ENCODE results near the gene PRICKLE2. TPM values are rescaled to one million over a fixed set of nuclear protein-coding genes. Genes with fewer than 3 reads are reported as not detected.

The PRICKLE2 gene
- total RNA-seq, 1 experiment from 2014 or later: 3.2 TPM

GRCh38 chr3:64064804-64065203 lies 160.5 kb downstream of the PRICKLE2 start:
- no peak overlapping the region for H3K4ac ChIP-seq (ENCODE audit: low read depth, low read length)
- no peak overlapping the region for H3K18ac ChIP-seq (ENCODE audit: insufficient read length, low read depth, low read length)
- H3K4me1 ChIP-seq (ENCODE audit: insufficient read depth, low read length): peaks cover 8% of the 10 kb centered on the region; the same call in 1 of the 2 replicates
- no peaks in the 10 kb centered on the region for H3K79me2 ChIP-seq (ENCODE audit: insufficient read depth, low read length)
- H2BK5ac ChIP-seq (ENCODE audit: insufficient read length, low read length): no peak overlapping the region
- no peak overlapping the region for H2AFZ ChIP-seq (ENCODE audit: low read length)
- no peak overlapping the region for H2BK12ac ChIP-seq (ENCODE audit: insufficient read length, low read depth, low read length)
- Mint-ChIP-seq H3K36me3 (ENCODE audit: insufficient read depth in 1 of 3, low read depth in 3 of 3) (no peaks in the 10 kb centered on the region), H3K9me3 (no peaks in the 10 kb centered on the region; a peak in 1 of 5 replicates), H3K4me3 (no peak overlapping the region), H3K27ac (no peak overlapping the region), H3K4me1 (peaks cover 33 to 38% of the 10 kb centered on the region in 2 experiments), H3K27me3 (ENCODE audit: low read depth) (peaks cover 16% of the 10 kb centered on the region)
- H3K4me2 ChIP-seq (ENCODE audit: insufficient read depth, insufficient read length, low read length): no peak overlapping the region
- no peak overlapping the region for H2BK20ac ChIP-seq (ENCODE audit: low read depth, low read length, poor library complexity, severe bottlenecking)
- H3K9me3 ChIP-seq (ENCODE audit: control insufficient read depth, low read depth, low read length): no peaks in the 10 kb centered on the region
- no peak overlapping the region for H2AK5ac ChIP-seq (ENCODE audit: insufficient read length, low read length)
- H2BK15ac ChIP-seq (ENCODE audit: low read depth, low read length): no peak overlapping the region
- no peak for TF ChIP-seq CTCF (conservative IDR thresholded peaks at IDR 0.05)
- H4K8ac ChIP-seq (replicated peaks; ENCODE audit: insufficient read length, low read depth, low read length): no peak overlapping the region
- no peak overlapping the region for H3K14ac ChIP-seq (ENCODE audit: insufficient read depth, low read length)
- H4K5ac ChIP-seq (ENCODE audit: insufficient read length, low read depth, low read length): no peak overlapping the region
- DNase-seq: no peak
- no peaks in the 10 kb centered on the region for H3K79me1 ChIP-seq (ENCODE audit: insufficient read depth, low read depth, low read length, poor library complexity, severe bottlenecking)
- H3K27ac ChIP-seq (ENCODE audit: insufficient read length, low read depth, low read length): no peak overlapping the region
- no peak overlapping the region for H2BK120ac ChIP-seq (ENCODE audit: low read depth, low read length, poor library complexity, severe bottlenecking)
- whole genome bisulfite sequencing (ENCODE audit: extremely low coverage, insufficient read length, low lambda C conversion rate): no CpG with 5 or more reads among the region's 2 CpGs
- peaks cover 3% of the 10 kb centered on the region; the same call in 1 of the 2 replicates for H3K27me3 ChIP-seq (ENCODE audit: insufficient read depth, low read length)
- H3K9ac ChIP-seq (ENCODE audit: extremely low read depth, insufficient read length, low read length): no peak overlapping the region
- no peaks in the 10 kb centered on the region for H3K23me2 ChIP-seq (ENCODE audit: insufficient read length, low read depth, low read length, poor library complexity, severe bottlenecking)
- no peaks in the 10 kb centered on the region for H4K20me1 ChIP-seq (ENCODE audit: control insufficient read depth, insufficient read depth, insufficient read length)
- no peak overlapping the region for H3K56ac ChIP-seq (ENCODE audit: insufficient read length, low read depth, low read length)
- H3K23ac ChIP-seq (ENCODE audit: insufficient read length, low read depth, low read length): no peak overlapping the region
- H4K91ac ChIP-seq (ENCODE audit: insufficient read length, low read depth, low read length): no peak overlapping the region
- H3T11ph ChIP-seq (ENCODE audit: low read length): no peak overlapping the region
